Right renal cortex interstitium (tissue), 3 donors: Measurements from ENCODE around the gene UGT1A9. TPM values are rescaled to one million over a fixed set of nuclear protein-coding genes. Genes with fewer than 3 reads are reported as not detected.
A peak's percentile ranks its signal among the peaks of the same experiment; 100 is the strongest.
"Not testable (repeated sequence)": the region's sequence is repeated elsewhere in the genome, so short reads cannot be mapped to it uniquely, and the experiment has no call there.

Experiments
- DNase-seq, 3 donors: peaks; one replicate each; pipeline ENCODE4 v3.0.0-alpha.2; 2013; ENCODE audit warnings: low read depth in 3 of 3, low spot score in 2 of 3
- polyA plus RNA-seq, 3 donors: library from polyadenylated mRNA; unstranded; fragments of 120-200 nt; gene quantifications; one replicate each; pipeline ENCODE4 v1.2.1, GENCODE V29; 2013; ENCODE audit not compliant: insufficient read length in 3 of 3

UGT1A9 gene
- polyA plus RNA-seq, 3 donors = 4.3 to 7.6 (median 6.9) TPM

DNA sequence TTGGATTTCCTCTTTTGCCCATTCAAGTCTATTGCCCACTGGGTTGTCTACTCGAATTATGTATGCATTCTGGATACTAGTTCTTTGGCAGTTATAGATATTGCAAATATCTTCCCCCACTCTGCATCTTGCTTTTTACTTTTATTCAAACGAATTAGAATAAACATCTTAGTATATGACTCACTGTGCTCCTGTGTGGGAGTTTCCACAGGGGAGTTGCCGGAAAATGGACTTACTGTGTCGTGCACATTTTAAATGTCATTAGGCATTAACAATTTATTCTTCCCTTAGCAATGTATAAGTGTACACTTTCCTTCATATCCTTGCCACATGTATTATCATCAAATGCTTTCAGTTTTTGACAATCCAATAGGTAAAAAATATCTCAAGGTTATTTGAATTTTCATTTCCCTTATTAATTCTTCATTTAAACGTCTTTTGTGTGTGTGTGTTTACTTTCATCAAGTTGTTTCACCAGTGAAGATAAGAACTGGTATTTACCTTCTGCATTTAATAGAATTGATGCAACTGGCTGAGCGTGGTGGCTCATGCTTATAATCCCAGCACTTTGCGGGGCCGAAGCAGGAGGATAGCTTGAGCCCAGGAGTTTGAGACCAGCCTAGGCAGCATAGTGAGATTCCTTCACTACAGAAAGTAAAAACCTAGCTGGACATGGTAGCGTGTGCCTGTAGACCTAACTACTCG lies 36.4 kb downstream of the UGT1A9 start:
- DNase-seq = no peak

DNA sequence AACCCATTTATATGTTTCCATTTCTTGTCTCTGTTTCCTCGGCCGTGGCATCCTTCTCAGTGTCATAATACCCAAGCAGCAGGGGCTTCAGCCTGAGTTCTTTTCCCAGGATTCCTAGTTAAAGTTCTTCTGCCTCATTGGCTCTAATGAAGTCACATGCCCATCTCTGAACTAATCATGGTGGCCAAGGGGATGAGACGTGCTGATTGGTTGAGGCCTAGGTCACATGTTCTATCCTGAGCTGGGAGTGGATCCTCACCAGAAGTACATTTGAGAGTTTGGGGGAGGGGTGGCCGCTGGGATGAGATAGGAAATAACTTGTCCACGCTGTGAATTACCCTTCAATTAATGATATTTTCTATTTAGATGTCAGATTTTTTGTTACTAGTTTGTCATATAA lies 37.2 kb downstream of the UGT1A9 start:
- DNase-seq = no peak

DNA sequence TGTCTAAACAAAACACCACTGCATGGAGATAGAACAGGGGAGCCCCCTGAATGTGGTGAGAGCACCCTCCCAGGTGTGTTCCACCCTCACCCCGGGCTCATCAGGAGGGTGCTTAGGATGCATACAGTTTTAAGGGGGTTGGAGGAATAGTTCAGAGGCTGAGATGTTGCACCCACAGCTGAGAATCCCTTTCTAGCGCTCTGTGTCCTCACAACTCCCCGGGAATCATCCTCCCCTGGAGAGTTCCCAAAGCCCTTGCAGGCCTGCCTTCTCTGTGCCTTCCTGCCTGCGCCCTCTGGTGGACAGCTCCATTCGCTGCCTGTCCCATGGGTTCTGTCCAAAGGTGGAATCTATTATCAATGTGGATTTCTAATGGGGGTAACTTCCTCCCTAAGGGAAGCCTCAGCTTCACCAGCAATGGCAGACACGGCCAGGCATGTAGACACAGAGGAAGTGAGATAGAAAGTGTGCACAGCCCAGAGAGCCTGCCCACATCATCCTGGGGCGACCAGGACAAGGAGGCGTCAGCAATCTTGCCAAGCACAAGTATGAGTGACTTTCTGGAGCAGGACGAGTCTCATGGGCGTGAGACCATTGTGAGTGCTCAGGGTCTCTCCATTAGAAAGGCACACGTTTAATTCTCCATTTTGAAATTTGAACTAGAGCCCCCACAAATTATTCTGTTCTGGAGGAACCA lies 39.8 kb downstream of the UGT1A9 start:
- DNase-seq = peak; percentile 31 to 55 (median 55)

DNA sequence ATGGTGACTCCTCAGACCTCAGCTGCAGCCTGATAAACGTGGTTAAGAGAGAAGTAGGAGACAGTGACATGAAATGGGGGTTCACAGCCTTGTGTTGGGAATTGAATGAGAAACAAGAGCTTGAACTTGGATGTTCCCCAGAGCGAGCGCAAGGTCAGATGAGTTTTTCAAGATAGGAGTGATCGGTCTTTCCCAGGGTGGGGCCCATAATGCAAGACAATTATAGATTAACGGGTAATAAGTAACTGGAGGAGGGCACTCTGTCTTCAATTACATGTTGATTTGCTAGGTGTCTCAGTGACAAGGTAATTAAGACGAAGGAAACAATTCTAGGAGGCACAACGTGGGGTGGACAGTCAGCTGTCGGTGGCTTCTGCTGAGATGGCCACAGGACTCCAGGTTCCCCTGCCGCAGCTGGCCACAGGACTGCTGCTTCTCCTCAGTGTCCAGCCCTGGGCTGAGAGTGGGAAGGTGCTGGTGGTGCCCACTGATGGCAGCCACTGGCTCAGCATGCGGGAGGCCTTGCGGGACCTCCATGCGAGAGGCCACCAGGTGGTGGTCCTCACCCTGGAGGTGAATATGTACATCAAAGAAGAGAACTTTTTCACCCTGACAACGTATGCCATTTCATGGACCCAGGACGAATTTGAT lies 41.0 kb downstream of the UGT1A9 start, which contains the start of gene UGT1A5:
Gene UGT1A5, plus strand, starts transcription at position 297 of the 651 bp plus-strand sequence. Its CDS starts 85 bp downstream, at position 382.
- DNase-seq = no peak

DNA sequence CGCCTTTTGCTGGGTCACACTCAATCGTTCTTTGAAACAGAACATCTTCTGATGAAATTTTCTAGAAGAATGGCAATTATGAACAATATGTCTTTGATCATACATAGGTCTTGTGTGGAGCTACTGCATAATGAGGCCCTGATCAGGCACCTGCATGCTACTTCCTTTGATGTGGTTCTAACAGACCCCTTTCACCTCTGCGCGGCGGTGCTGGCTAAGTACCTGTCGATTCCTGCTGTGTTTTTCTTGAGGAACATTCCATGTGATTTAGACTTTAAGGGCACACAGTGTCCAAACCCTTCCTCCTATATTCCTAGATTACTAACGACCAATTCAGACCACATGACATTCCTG lies 41.5 kb downstream of the UGT1A9 start:
- DNase-seq = no peak

DNA sequence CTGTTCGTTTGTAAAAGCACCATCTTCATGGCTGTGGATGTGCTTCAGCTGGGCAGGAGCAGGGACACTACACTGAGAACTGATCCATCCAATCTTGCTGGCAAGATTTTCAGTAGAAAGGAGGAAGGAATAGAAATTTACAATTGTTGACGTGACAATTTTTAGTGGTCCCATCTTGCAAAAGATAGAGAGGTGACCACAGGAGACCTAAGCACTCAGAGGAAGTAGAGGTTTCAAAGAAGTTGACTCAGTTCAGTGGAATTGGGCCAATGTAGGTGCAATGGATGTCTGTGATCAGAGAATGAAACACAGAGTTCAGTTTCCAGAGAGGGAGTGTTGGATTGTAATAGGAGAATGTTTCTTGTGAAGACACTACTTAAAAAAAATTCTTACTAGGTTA lies 42.4 kb downstream of the UGT1A9 start:
- DNase-seq = no peak

DNA sequence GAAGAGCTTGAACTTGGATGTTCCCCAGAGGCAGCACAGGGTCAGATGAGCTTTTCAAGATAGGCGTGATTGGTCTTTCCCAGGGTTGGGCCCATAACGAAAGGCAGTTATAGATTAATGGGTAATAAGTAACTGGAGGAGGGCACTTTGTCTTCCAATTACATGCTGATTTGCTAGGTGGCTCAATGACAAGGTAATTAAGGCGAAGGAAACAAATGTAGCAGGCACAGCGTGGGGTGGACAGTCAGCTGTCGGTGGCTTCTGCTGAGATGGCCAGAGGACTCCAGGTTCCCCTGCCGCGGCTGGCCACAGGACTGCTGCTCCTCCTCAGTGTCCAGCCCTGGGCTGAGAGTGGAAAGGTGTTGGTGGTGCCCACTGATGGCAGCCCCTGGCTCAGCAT lies 46.9 kb downstream of the UGT1A9 start, which contains the start of gene UGT1A4:
Gene UGT1A4, plus strand, starts transcription at position 185 of the 400 bp plus-strand sequence. Its CDS starts 85 bp downstream, at position 270.
- DNase-seq = no peak

DNA sequence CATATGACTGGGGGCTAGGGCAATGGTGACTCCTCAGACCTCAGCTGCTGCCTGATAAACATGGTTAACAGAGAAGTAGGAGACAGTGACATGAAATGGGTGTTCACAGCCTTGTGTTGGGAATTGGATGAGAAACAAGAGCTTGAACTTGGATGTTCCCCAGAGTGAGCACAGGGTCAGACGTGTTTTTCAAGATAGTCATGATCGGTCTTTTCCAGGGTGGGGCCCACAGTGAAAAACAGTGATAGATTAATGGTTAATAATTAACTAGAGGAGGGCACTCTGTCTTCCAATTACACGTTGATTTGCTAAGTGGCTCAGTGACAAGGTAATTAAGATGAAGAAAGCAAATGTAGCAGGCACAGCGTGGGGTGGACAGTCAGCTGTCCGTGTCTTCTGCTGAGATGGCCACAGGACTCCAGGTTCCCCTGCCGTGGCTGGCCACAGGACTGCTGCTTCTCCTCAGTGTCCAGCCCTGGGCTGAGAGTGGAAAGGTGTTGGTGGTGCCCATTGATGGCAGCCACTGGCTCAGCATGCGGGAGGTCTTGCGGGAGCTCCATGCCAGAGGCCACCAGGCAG lies 57.1 kb downstream of the UGT1A9 start, which contains the start of gene UGT1A3:
Gene UGT1A3, plus strand, starts transcription at position 320 of the 579 bp plus-strand sequence. Its CDS starts 85 bp downstream, at position 405.
- DNase-seq = no peak

DNA sequence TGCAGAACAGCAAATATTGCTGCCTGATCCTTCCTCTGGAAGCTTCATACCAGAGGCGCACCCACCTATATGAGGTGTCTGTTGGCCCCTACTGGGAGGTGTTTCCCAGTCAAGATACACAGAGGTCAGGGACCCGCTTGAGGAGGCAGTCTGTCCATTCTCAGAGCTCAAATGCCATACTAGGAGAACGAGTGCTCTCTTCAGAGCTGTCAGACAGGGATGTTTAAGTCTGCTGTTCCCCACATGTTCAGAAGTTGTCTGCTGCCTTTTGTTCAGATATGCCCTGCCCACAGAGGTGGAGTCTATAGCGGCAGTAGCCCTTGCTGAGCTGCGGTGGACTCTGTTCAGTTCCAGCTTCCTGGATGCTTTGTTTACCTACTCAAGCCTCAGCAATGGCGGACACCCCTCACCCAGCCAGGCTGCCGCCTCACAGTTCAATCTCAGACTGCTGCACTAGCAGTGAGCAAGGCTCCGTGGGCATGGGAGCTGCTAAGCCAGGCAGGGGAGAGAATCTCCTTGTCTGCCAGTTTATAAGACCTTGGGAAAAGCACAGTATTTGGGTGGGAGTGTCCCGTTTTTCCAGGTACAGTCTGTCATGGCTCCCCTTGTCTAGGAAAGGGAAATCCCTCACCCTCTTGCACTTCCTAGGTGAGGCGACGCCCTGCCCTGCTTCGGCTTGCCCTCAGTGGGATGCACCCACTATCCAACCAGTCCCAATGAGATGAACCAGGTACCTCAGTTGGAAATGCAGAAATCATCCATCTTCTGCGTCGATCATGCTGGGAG lies 65.4 kb downstream of the UGT1A9 start:
- not testable (repeated sequence) for DNase-seq

DNA sequence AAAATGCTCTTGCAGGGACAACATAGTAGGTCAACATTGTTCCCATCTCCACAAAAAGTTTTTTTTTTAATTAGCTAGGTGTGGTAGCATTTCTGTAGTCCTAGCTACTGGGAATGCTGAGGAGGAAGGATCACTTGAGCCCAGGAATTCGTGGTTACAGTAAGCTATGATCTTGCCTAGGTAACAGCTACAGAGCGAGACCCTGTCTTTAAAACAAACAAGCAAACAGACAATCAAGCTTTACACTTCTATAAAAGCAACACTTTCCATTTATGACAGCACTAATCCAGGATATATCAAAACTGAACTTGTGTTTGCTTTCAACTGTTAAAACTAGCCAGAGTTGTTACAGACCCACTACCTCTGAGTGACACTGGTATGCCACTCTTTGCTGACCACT lies 69.2 kb downstream of the UGT1A9 start:
- no peak for DNase-seq

DNA sequence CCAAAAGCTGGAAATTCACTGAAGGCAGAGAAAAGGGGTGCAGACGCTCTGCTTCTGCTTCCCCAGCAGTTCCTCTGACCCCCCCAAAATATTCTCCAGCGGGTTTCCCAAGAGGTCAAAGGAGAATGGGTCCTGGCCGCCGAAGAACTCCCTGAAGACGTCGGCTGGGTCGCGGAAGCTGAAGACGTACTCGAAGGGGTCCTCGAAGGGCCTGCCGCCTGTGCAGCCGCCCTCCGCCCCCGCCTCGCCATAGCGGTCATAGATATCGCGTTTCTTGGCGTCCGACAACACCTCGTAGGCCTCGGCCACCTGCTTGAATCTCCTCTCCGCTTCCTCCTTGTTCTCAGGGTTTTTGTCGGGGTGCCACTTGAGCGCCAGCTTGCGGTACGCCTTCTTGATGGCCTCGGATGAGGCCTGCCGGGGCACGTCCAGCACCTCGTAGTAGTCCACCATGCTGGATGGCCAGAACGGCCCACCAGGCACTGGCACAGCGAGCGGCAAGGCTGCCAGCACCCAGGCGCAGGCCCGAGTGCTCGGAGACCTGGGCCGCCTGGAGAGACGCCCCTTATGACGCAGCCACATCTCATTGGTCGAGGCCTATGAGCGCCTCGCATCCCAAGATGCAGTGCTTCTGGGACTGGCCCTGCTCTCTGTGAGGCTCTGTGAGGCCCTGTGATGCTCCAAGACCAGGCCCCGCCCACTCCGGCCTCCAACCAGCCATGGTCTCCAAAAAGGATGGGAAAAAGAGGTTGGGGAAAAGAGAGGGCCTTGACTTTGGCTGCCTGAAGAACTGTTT lies 72.0 kb downstream of the UGT1A9 start:
- DNase-seq = no peak

DNA sequence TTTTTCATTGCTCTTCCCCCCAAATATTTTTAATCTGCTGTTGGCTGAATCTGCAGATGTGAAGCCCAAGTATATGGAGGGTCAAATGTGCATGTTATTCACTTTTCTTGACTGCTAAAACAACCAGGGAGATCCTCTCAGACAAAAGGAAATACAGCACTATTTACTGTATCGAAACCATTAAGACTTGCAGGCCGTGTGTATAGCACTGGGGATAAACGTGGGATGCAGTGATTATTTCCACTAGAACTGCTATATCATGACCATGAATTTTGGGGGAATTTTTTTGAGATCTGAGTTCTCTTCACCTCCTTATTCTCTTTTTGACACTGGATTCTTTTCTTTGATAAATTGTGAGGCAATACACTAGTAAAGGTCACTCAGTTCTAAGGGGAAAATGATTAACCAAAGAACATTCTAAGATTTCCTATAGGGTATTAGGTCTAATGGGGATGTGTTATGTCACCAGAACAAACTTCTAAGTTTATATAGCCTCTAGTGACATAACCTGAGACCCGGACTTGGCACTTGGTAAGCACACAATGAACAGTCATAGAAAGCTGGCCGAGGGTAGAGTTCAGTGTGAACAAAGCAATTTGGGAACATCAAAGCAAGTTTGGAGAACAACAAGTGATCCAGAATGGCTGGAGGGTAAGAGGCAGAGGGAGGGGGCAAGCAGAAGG lies 73.5 kb downstream of the UGT1A9 start:
- no peak for DNase-seq

DNA sequence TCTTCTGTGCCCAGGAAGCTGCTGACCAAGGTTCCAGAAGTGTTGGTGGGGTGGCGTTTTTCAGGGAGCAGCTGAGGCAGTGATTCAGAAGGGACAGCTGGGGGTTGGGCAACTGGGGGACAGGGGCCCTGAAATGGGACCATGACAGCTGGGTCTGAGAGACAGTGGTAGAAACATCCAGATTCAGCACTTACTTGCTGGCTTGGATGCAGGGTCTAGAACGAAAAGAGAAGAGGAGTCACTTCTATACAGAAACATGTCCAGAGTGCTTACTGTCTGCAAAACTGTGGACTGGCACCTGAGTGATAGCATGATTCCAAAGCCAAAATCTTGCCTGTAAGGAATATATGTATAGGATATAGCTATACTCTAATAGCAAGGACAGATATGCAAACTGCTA lies 74.1 kb downstream of the UGT1A9 start:
- not testable (repeated sequence) for DNase-seq

DNA sequence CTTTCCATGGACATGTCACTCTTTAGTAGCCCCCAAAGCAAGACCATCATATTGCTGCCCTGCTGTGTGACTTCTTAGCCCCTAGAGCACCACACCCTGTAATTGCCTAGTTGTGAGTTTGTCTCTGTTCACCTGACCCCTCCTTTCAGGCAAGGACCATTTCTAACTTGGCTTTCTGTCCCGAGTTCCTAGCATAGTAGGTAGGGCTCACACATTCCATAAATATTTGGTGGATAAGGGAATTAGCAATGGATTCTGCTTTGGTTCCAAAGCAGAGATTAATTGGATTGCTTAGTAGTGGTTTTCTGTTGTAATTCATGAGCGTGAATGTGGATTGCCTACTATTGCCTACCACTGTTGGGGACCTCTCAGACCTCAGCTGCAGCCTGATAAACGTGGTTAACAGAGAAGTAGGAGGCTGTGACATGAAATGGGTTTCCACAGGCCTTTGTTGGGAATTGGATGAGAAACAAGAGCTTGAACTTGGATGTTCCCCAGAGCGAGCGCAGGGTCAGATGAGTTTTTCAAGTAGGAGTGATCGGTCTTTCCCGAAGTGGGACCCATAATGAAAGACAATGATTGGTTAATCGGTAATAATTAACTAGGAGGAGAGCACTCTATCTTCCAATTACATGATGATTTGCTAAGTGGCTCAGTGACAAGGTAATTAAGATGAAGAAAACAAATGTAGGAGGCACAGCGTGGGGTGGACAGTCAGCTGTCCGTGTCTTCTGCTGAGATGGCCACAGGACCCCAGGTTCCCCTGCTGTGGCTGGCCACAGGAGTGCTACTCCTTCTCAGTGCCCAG lies 75.0 kb downstream of the UGT1A9 start:
- no peak for DNase-seq

DNA sequence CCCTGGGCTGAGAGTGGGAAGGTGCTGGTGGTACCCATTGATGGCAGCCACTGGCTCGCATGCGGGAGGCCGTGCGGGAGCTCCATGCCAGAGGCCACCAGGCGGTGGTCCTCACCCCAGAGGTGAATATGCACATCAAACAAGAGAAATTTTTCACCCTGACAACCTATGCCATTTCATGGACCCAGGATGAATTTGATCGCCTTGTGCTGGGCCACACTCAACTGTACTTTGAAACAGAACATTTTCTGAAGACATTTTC lies 75.5 kb downstream of the UGT1A9 start:
- no peak for DNase-seq

DNA sequence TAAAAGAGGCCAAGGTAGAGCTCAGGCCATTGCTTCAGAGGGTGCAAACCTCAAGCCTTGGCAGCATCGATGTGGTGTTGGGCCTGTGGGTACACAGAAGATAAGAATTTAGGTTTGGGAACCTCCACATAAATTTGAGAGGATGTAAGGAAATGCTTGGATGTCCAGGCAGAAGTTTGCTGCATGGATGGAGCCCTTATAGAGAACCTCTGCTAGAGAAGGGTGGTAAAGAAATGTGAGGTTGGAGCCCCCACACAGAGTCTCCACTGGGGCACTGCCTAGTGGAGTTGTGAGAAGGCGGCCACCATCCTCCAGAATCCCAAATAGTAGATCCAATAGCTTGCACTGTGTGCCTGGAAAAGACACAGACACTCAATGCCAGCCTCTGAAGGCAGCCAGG lies 79.0 kb downstream of the UGT1A9 start:
- DNase-seq = not testable (repeated sequence)

DNA sequence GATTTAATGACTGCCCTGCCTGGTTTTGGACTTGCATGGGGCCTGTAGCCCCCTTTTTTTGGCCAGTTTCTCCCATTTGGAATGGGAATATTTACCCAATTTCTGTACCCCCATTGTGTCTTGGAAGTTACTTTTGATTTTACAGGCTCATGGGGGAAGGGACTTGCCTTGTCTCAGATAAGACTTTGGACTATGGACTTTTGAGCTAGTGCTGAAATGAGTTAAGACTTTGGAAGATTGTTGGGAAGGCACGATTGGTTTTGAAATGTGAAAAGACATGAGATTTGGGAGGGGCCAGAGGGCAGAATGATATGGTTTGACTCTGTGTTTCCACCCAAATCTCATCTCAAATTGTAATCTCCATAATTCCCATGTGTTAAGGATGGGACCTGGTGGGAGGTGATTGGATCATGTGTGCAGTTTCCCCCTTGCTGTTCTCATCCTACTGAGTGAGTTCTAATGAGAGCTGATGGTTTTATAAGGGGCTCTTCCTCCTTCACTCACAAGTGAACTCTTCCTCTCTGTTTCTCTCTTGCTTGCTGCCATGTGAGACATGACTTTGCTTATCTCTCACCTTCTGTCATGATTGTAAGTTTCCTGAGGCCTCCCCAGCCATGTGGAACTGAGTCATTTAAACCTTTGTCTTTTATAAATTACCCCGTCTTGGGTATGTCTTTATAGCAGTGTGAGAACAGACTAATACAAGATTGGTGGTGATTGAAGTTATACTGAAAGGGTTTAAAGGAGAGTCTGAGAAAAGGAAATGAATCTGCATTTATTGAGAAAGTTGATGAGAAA lies 79.7 kb downstream of the UGT1A9 start:
- not testable (repeated sequence) for DNase-seq
